ENCODE data around the gene FMO2. TPM values are rescaled to one million over a fixed set of nuclear protein-coding genes. Genes with fewer than 3 reads are reported as not detected.

FMO2 gene
- total RNA-seq, 1 donor from 2014 or later = not detected

DNA sequence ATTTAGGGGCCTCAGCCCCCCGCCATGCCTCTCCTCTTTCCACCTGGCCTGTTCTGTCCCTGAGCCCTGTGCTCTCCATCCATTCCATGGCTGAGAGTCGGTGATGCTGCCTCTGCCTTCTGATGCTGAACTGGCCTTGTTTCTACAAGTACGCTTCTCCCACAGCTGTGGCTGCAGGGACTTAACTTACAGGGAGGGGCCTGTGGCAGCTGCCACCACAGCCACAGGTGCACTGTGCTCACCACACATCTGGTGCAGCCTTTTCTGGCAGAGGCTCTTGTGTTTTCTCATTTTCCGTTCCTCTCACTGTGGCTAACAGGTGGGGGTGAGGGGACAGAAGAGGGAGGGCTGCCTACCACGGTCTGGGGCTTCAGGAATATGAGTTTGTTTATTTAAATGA, 67.4 kb downstream of the FMO2 start:
- Mint-ChIP-seq H3K36me3 (ENCODE audit: low read depth, unreplicated experiment) (no peaks in the 10 kb centered on the region), H3K4me3 (ENCODE audit: unreplicated experiment) (no peak overlapping the region), H3K27ac (ENCODE audit: unreplicated experiment) (no peak overlapping the region), H3K27me3 (ENCODE audit: unreplicated experiment) (peaks cover 3% of the 10 kb centered on the region), H3K4me1 (ENCODE audit: unreplicated experiment) (no peaks in the 10 kb centered on the region), H3K9me3 (ENCODE audit: unreplicated experiment) (no peaks in the 10 kb centered on the region)
- DNase-seq (ENCODE audit: low spot score) = no peak
- TF ChIP-seq, protein P1, sequence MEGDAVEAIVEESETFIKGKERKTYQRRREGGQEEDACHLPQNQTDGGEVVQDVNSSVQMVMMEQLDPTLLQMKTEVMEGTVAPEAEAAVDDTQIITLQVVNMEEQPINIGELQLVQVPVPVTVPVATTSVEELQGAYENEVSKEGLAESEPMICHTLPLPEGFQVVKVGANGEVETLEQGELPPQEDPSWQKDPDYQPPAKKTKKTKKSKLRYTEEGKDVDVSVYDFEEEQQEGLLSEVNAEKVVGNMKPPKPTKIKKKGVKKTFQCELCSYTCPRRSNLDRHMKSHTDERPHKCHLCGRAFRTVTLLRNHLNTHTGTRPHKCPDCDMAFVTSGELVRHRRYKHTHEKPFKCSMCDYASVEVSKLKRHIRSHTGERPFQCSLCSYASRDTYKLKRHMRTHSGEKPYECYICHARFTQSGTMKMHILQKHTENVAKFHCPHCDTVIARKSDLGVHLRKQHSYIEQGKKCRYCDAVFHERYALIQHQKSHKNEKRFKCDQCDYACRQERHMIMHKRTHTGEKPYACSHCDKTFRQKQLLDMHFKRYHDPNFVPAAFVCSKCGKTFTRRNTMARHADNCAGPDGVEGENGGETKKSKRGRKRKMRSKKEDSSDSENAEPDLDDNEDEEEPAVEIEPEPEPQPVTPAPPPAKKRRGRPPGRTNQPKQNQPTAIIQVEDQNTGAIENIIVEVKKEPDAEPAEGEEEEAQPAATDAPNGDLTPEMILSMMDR (IDR thresholded peaks at IDR 0.05; ENCODE audit: unreplicated experiment) = no peak

DNA sequence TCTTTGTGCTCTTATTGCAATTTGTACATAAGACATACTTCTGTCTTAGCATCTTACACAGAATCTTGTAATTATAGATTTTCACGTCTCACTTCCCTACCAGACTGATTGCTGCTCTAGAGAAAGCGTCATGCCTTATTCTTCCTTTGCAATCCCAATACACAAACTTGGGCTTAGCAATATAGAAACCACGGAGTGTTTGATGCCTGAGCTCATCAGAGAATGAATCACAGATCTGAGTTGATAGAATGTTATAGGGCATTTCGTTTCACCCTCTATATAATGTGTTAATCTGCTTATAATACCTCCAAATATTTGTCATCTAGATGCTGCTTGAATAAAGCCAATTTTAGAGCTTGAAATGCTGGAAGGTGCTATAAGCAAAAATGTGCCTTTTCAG, 69.8 kb downstream of the FMO2 start:
- no peak for DNase-seq (ENCODE audit: low spot score)
- Mint-ChIP-seq H3K36me3 (ENCODE audit: low read depth, unreplicated experiment) (no peaks in the 10 kb centered on the region), H3K27ac (ENCODE audit: unreplicated experiment) (no peak overlapping the region), H3K27me3 (ENCODE audit: unreplicated experiment) (peaks cover 2% of the 10 kb centered on the region), H3K4me3 (ENCODE audit: unreplicated experiment) (no peak overlapping the region), H3K9me3 (ENCODE audit: unreplicated experiment) (no peaks in the 10 kb centered on the region), H3K4me1 (ENCODE audit: unreplicated experiment) (no peaks in the 10 kb centered on the region)
- TF ChIP-seq, protein P1 (IDR thresholded peaks at IDR 0.05; ENCODE audit: unreplicated experiment) = no peak

DNA sequence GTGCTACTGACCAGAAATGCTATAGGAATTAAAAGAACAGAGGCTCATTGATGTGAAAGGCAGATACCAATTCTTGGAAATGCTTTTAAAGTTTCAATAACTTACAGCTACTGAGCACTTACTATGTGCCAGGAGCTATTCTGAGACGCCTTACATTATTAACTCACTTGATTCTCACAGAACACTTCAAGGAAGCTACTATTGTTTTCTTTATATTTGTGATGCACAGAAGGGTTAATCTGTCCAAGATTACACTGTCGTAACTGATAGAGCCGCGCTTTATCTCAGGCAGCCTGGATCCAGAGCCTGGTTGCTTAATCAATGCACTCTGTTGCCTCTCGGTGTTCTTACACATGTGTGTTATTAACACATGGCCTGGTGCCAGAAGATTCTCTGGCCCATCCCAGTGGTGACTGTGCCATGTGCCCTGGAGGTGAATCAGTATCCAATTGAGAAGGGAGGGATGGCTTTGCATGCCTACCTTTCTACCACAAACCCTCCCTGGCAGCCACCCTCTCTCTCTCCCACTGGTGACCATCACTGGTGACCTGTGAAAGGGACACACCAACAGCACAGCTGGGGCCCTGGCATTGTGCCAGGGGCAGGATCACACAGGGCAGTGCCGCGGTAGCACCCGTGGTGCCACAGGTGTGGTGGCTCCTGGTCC, 72.0 kb downstream of the FMO2 start:
- Mint-ChIP-seq H3K27me3 (ENCODE audit: unreplicated experiment) (peaks cover 2% of the 10 kb centered on the region), H3K27ac (ENCODE audit: unreplicated experiment) (no peak overlapping the region), H3K4me3 (ENCODE audit: unreplicated experiment) (no peak overlapping the region), H3K36me3 (ENCODE audit: low read depth, unreplicated experiment) (no peaks in the 10 kb centered on the region), H3K4me1 (ENCODE audit: unreplicated experiment) (no peaks in the 10 kb centered on the region), H3K9me3 (ENCODE audit: unreplicated experiment) (no peaks in the 10 kb centered on the region)
- TF ChIP-seq, protein P1 (IDR thresholded peaks at IDR 0.05; ENCODE audit: unreplicated experiment) = no peak
- no peak for DNase-seq (ENCODE audit: low spot score)

DNA sequence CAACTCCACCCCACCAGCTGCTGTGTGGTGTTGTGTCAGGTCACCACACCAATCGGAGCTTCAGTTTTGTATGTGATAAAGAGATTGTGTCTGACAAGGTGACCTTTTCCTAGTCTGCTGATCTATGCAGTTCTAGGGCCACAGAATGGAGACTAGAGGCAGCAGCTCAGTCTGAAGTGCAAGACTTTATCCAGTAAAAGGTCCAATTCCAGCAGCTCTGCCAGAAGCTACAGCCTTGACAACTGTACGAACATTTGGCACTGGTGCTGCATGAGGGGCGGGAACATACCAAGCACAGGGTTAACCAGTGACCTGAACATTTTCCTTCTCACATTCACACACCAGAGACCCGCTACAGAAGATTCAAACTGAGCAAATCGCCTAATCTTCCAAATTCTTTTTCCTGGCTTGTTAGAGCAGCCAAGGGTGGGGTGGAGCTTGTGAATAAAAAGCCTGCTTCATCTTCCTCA, 72.5 kb downstream of the FMO2 start:
- H3K4me1 Mint-ChIP-seq (ENCODE audit: unreplicated experiment) = no peaks in the 10 kb centered on the region
- TF ChIP-seq, protein P1 (IDR thresholded peaks at IDR 0.05; ENCODE audit: unreplicated experiment) = no peak
- H3K36me3 Mint-ChIP-seq (ENCODE audit: low read depth, unreplicated experiment) = no peaks in the 10 kb centered on the region
- no peak for DNase-seq (ENCODE audit: low spot score)
- H3K27me3 Mint-ChIP-seq (ENCODE audit: unreplicated experiment) = no peaks in the 10 kb centered on the region
- H3K4me3 Mint-ChIP-seq (ENCODE audit: unreplicated experiment) = no peak overlapping the region
- H3K27ac Mint-ChIP-seq (ENCODE audit: unreplicated experiment) = no peak overlapping the region
- no peaks in the 10 kb centered on the region for H3K9me3 Mint-ChIP-seq (ENCODE audit: unreplicated experiment)

DNA sequence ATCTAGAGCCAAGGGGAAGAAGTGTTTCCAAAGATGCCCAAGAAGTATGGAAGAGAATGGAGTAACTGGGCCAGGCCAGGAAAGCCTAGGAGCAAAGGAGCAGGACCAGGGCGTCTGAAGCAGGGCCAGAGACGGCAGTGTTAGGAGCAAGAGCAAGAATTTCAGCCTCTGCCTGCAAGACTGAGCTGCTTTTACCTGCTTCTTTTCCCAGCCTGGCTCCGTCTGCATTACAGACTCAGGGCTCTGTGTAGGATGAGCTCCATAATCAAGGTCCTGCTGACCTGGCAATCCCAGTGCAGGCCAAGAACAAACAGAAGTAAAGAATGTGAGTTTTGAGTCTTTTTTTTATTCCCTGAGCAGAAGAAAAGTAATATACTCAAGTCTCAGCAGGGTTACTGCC, 73.3 kb downstream of the FMO2 start:
- no peak for DNase-seq (ENCODE audit: low spot score)
- no peak overlapping the region for H3K4me3 Mint-ChIP-seq (ENCODE audit: unreplicated experiment)
- H3K4me1 Mint-ChIP-seq (ENCODE audit: unreplicated experiment) = no peaks in the 10 kb centered on the region
- TF ChIP-seq, protein P1 (IDR thresholded peaks at IDR 0.05; ENCODE audit: unreplicated experiment) = no peak
- H3K36me3 Mint-ChIP-seq (ENCODE audit: low read depth, unreplicated experiment) = no peaks in the 10 kb centered on the region
- no peak overlapping the region for H3K27ac Mint-ChIP-seq (ENCODE audit: unreplicated experiment)
- H3K27me3 Mint-ChIP-seq (ENCODE audit: unreplicated experiment) = no peaks in the 10 kb centered on the region
- H3K9me3 Mint-ChIP-seq (ENCODE audit: unreplicated experiment) = no peaks in the 10 kb centered on the region

All from endothelial cell (in vitro differentiated cells).